Bronchial epithelial cell (primary cell): ENCODE data around the gene TMEM14A. TPM values are rescaled to one million over a fixed set of nuclear protein-coding genes. Genes with fewer than 3 reads are reported as not detected.

Source experiments
- DNase-seq: peaks from one replicate; pipeline ENCODE4 v3.0.0-alpha.2; 2010; ENCODE audit warnings: low read depth
- FAIRE-seq: peaks from 2 replicates; lab custom pipeline; 2011; peaks lifted over from hg19 to GRCh38; lab: Jason Lieb, UNC
- H3K27me3 ChIP-seq: 2 replicates; pipeline ENCODE4 v1.5.1; 2011; ENCODE audit warnings: low read length; ENCODE audit not compliant: control insufficient read depth, insufficient read depth
- H3K36me3 ChIP-seq: 2 replicates; pipeline ENCODE4 v1.5.1; 2011; ENCODE audit warnings: low read length; ENCODE audit not compliant: control insufficient read depth, insufficient read depth
- H3K4me3 ChIP-seq: 2 replicates; pipeline ENCODE4 v1.5.1; 2011; ENCODE audit warnings: mild to moderate bottlenecking, low read depth, low read length, control low read depth
- CTCF ChIP-seq: IDR thresholded peaks from 2 replicates; pipeline ENCODE4 v1.5.1; 2011; ENCODE audit warnings: mild to moderate bottlenecking, moderate library complexity, low read length, control low read depth, inconsistent platforms; ENCODE audit not compliant: insufficient read depth, severe bottlenecking
- total RNA-seq: library from RNA; depleted of rRNA; stranded (reverse); fragments of >200 nt; gene quantifications from 2 replicates; pipeline ENCODE4 v1.2.1, GENCODE V29; 2014

Gene TMEM14A
- total RNA-seq, 1 donor from 2014 or later: 22.6 TPM

DNA sequence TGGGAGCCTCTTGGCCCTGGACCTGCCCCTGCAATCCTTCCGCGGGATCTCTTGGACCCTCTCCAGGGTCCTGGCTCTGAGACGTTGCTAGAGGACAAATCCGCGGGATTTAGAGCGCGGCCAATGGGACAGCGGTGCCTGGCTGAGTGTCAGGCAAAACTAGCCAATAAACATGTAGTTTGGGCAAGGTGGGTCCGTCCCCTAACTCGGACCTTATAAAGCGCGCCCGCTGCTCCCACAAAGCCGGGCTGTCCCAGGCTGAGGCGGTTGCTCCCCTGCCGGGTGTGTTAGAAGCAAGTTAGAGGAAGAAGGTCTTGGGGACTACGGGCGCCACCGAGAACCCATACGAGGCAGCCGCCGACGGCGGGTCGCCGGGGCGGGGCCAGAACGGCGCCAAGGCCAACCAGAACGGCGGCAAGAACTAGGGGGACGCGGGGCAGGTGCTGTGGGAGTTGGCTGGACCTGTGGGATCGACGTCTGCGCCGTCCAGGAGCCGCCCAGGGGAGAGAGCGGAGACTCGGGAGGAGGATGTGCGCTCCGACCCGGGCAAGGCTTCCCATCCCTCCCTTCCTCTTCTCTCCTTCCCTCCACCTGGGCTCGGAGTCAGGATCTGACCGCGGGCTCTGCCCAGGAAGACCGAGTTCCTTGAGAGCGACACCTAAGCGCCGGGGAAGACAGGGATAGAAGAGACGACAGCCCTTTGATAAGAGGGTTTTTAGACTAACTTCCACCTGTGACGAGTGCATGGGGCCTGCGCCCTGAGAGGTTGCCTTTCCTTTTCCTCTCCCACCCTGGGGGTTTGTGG, 6.5 kb upstream of the TMEM14A start:
- FAIRE-seq: no peak
- H3K27me3 ChIP-seq: no peaks in the 10 kb centered on the region
- H3K36me3 ChIP-seq: no peaks in the 10 kb centered on the region
- TF ChIP-seq CTCF: no peak
- peak overlapping the region; percentile 63 for H3K4me3 ChIP-seq
- DNase-seq: peak; percentile 86

DNA sequence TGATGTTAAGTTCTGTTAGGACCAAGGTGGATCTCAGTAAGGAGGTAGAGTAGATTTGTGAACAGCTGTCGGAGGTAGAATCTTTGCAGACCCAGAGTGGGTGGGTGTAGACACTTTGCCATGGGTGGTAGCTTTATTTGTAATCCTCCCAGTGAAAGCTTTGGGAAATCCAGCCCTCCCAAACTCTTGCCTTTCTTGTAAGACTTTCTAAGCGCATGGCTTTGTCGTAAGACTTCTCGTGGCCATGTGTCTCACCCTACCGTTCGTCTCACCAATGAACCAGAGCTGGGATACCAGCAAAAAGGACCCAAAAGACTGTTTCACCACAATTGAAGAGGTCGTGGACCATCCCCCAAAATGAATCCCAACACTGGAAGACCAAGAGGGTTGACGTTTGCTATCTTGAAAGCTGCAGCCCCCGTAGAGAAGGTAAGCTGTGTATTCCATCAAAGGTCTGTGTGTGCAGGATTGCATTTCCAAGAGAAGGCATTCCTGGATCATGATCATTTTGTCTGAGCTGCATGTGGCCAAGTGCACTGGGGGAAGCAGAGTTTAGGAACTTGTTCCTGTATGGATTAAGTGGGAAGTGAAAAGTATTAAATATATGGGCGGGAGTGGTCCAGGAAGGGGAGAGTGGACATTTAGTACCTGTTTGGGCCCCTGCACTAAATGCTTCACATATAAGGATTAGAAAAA, 5.8 kb upstream of the TMEM14A start:
- no peak for TF ChIP-seq CTCF
- Histone ChIP-seq H3K36me3 (no peaks in the 10 kb centered on the region), H3K27me3 (no peaks in the 10 kb centered on the region), H3K4me3 (peak overlapping the region; percentile 63)
- DNase-seq (no peak), FAIRE-seq (no peak)

- no peak for FAIRE-seq
- no peak overlapping the region for H3K4me3 ChIP-seq
- H3K27me3 ChIP-seq: no peaks in the 10 kb centered on the region
- TF ChIP-seq CTCF: no peak
- H3K36me3 ChIP-seq: no peaks in the 10 kb centered on the region
- DNase-seq: no peak
These were observed 4.8 kb upstream of the TMEM14A start for GRCh38 chr6:52666071-52666470.

- Histone ChIP-seq H3K36me3 (no peaks in the 10 kb centered on the region), H3K27me3 (no peaks in the 10 kb centered on the region), H3K4me3 (no peak overlapping the region)
- TF ChIP-seq CTCF: no peak
- FAIRE-seq: no peak
- DNase-seq: no peak
These were observed 4.4 kb upstream of the TMEM14A start for GRCh38 chr6:52666523-52666922.

- no peak for FAIRE-seq
- no peaks in the 10 kb centered on the region for H3K27me3 ChIP-seq
- no peak for DNase-seq
- H3K4me3 ChIP-seq: no peak overlapping the region
- no peak for TF ChIP-seq CTCF
- H3K36me3 ChIP-seq: no peaks in the 10 kb centered on the region
These were observed 3.3 kb upstream of the TMEM14A start for GRCh38 chr6:52667572-52667971.
